Mesothelial cell of epicardium (in vitro differentiated cells): ENCODE measurements around the gene MVB12B. TPM values are rescaled to one million over a fixed set of nuclear protein-coding genes. Genes with fewer than 3 reads are reported as not detected.

Source experiments
- DNase-seq, 2 experiments: peaks; one replicate each; pipeline ENCODE4 v3.0.0; 2021; ENCODE audit warnings: low spot score in 2 of 2; ENCODE audit not compliant: unreplicated experiment in 2 of 2
- H3K27ac Mint-ChIP-seq: 2 replicates; pipeline ENCODE4 v1.8.0; 2021; ENCODE audit warnings: mixed read lengths
- H3K27me3 Mint-ChIP-seq: 2 replicates; pipeline ENCODE4 v1.8.0; 2021; ENCODE audit warnings: low read depth, mixed read lengths
- H3K36me3 Mint-ChIP-seq: 2 replicates; pipeline ENCODE4 v1.8.0; 2021; ENCODE audit warnings: mixed read lengths
- H3K4me1 Mint-ChIP-seq: 2 replicates; pipeline ENCODE4 v1.8.0; 2021; ENCODE audit warnings: mixed read lengths
- H3K4me3 Mint-ChIP-seq: 2 replicates; pipeline ENCODE4 v1.8.0; 2021; ENCODE audit warnings: mild to moderate bottlenecking, moderate library complexity, mixed read lengths
- H3K9me3 Mint-ChIP-seq: 2 replicates; pipeline ENCODE4 v1.8.0; 2021; ENCODE audit warnings: mixed read lengths
- total RNA-seq: library from RNA; stranded (reverse); gene quantifications from 3 replicates; pipeline ENCODE4 v1.2.1, GENCODE V29; 2021
- TF ChIP-seq, protein P1 (sequence below): fragments of 200-600 bp; sonication (generic); IDR thresholded peaks from one replicate; pipeline ENCODE4 v1.5.0; 2021; ENCODE audit warnings: antibody characterized with exemption; ENCODE audit not compliant: unreplicated experiment

MVB12B gene
- total RNA-seq, 1 donor from 2014 or later: 43.7 TPM

DNA sequence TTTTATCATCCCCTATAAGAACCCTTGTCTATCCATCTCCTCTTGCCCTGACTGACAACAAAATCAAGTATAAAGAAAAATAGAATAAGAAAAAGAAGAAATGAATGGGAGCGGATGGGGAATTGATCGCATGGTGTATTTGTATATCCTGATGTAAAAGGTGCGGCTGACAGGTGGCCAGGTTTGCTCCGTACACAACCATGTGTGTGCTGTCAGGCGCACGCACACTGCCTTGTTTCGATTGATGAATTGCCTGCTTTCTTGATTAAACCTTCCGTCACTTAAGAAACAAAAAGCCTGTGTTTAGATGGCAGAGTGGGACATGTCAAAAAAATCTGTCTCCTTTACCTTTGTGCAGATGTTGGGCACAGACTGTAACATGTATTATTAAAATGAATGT lies 102.6 kb downstream of the MVB12B start:
- Mint-ChIP-seq H3K4me1 (no peaks in the 10 kb centered on the region), H3K27me3 (no peaks in the 10 kb centered on the region), H3K9me3 (no peaks in the 10 kb centered on the region), H3K4me3 (no peak overlapping the region), H3K36me3 (peaks cover 24% of the 10 kb centered on the region), H3K27ac (no peak overlapping the region)
- TF ChIP-seq, protein P1, sequence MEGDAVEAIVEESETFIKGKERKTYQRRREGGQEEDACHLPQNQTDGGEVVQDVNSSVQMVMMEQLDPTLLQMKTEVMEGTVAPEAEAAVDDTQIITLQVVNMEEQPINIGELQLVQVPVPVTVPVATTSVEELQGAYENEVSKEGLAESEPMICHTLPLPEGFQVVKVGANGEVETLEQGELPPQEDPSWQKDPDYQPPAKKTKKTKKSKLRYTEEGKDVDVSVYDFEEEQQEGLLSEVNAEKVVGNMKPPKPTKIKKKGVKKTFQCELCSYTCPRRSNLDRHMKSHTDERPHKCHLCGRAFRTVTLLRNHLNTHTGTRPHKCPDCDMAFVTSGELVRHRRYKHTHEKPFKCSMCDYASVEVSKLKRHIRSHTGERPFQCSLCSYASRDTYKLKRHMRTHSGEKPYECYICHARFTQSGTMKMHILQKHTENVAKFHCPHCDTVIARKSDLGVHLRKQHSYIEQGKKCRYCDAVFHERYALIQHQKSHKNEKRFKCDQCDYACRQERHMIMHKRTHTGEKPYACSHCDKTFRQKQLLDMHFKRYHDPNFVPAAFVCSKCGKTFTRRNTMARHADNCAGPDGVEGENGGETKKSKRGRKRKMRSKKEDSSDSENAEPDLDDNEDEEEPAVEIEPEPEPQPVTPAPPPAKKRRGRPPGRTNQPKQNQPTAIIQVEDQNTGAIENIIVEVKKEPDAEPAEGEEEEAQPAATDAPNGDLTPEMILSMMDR: no peak
- DNase-seq: no peak

DNA sequence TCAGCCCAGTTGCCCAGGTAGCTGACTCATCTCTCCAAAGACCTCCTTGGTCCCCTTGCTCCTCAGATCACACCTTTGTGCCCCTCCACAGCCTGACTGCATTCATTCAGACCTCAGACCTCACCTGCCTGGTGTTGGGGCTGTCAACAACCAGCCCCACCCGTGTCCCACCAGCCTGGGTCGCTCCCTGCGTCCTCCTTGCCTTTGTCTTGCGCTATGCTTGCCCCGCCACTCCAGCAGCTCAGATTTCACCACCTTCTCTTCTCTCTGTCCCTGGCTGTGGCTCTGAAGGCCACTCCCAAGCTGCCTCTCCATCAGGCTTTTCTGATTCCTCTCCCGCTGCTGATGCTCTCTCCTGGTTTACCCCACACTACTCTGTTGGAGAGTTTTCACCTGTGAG lies 103.5 kb downstream of the MVB12B start:
- Mint-ChIP-seq H3K27me3 (no peaks in the 10 kb centered on the region), H3K4me1 (no peaks in the 10 kb centered on the region), H3K4me3 (no peak overlapping the region), H3K36me3 (peaks cover 18% of the 10 kb centered on the region), H3K9me3 (no peaks in the 10 kb centered on the region), H3K27ac (no peak overlapping the region)
- TF ChIP-seq, protein P1: no peak
- no peak for DNase-seq

DNA sequence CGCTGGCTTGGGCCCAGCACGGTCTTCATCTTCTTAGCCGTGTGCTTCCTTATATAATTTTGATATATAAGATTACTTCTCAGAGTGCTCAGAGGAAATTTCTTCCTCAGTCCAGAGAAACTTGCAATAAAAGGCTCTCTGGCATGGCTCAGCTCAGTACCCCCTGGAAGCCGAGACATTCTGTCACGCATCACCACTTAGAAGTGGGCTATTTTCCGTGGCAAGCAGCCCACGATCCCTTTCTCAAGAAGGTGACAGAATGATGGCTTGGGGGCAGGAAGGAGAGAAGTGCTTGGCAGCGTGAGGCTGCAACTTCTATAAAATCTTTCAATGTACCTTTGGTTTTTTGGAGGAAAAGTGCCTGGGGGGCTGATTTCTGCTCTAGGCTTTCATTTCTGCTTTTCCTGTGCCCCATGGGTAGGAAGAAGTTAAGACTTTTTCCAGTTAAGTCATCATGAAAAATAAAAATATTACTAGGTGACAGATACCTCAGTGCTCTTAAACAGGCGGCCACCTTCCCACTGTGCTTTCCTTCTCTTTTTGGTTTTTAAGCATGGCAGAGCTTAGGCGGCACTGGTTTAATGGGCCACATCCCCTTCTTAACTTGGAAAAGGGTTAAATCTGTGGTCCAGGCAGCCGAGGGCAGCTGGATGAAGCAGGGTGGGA lies 104.6 kb downstream of the MVB12B start:
- Mint-ChIP-seq H3K9me3 (no peaks in the 10 kb centered on the region), H3K4me3 (no peak overlapping the region), H3K27ac (no peak overlapping the region), H3K4me1 (no peaks in the 10 kb centered on the region), H3K36me3 (peaks cover 12% of the 10 kb centered on the region), H3K27me3 (no peaks in the 10 kb centered on the region)
- TF ChIP-seq, protein P1: no peak
- DNase-seq: no peak

DNA sequence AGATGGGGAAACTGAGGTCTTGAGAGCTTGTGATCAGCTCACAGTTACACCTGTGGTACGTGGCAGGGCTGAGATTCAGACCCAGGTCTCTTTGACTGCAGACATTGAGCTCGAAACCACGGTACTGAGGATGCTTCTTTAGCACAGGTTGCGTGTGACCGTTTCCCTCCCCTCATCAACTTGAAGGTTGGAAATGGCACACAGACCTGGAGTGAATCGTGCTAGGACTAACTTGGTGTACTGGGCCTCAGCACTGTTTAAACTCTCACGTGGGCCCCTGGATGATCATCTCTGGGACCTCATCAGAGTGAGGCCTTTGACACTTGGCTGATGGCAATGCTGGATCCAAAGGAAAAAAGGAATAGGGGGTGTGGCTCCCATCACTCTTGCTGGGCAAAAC lies 106.0 kb downstream of the MVB12B start:
- Mint-ChIP-seq H3K27ac (no peak overlapping the region), H3K4me1 (peaks cover 3% of the 10 kb centered on the region), H3K27me3 (no peaks in the 10 kb centered on the region), H3K36me3 (peaks cover 10% of the 10 kb centered on the region), H3K4me3 (no peak overlapping the region), H3K9me3 (no peaks in the 10 kb centered on the region)
- TF ChIP-seq, protein P1: no peak
- DNase-seq: no peak

DNA sequence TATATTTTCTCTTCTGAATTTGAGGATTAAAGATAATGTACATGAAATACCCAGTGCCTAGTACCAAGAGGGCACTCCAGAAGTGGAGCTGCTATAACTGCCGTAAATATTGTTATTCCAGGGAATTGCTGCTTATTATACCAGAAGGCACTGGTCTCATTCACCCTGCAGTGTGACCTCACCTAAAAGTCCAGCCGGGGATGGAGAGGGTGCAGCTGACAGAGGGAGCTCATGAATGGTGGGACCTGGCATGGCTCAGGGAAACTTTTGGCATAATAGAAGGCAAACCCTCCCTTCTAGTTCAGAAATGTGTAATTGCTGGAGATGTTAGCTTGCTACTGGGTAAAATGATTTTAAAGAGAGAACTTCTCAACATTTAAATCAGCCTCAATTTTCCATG lies 108.5 kb downstream of the MVB12B start:
- peaks cover 12% of the 10 kb centered on the region for H3K4me1 Mint-ChIP-seq
- H3K4me3 Mint-ChIP-seq: no peak overlapping the region
- peaks cover 8% of the 10 kb centered on the region for H3K36me3 Mint-ChIP-seq
- TF ChIP-seq, protein P1: no peak
- no peak overlapping the region for H3K27ac Mint-ChIP-seq
- no peak for DNase-seq
- no peaks in the 10 kb centered on the region for H3K9me3 Mint-ChIP-seq
- no peaks in the 10 kb centered on the region for H3K27me3 Mint-ChIP-seq
